CD4-positive, alpha-beta T cell treated with Interleukin-15 for 1 hour (primary cell): ENCODE measurements around the gene ITGB1BP2.
"Not testable (repeated sequence)": the region's sequence is repeated elsewhere in the genome, so short reads cannot be mapped to it uniquely, and the experiment has no call there.

Experiments used
- DNase-seq: peaks from one replicate; pipeline ENCODE4 v3.0.0-alpha.2; 2020

Gene ITGB1BP2

GRCh38 chrX:71301195-71301924, at the start of gene ITGB1BP2:
ITGB1BP2 (plus strand) TSS chrX:71301750; CDS start chrX:71301807, 57 bp downstream.
- no peak for DNase-seq

- DNase-seq = no peak
Observed at GRCh38 chrX:71252221-71252620, 49.3 kb upstream of the ITGB1BP2 start.

- peak; percentile 39 for DNase-seq
Observed at GRCh38 chrX:71253253-71254091, 48.1 kb upstream of the ITGB1BP2 start.

DNA sequence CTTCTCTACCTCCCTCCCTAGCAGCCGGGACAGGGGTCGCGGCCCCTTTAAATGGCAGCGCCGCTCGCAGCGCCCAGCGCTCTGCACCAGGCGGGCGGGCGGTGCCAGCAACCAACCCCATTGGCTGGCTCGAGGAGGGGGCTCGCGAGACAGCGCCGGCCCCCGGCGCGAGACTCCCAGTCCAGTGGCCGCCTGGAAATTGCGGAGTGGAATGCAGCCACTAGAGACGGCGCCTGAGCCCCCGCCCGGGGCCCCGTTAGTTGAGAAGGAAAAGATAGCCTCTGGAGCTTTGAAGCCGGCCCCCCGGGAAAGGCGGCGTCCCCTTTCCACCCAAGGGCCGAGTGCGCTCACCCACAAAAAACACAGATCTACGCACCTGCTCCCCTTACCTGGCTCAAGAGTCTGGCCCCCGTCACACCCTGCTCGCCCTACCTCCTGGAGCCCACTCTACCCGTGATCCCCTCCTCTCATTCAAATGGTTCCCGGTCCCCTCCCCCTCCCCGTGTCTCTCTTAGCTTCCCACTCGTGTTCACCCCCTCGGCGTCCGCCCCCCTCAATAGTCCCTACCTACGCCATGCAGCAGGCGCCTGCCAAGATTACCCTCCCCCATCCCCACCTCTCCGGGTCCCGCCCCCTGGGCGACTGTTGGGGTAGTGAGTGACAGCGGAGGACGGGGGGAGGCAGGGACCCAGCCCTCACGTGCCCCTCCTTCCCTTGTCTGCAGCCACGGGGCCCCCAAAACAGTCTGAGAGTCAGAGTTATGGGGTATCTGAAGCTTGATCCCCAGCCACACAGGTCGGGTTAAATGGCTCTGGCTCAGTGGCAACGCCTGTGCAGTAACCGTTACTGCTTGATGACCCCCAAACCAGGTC, 47.2 kb upstream of the ITGB1BP2 start, which contains the start of gene ZMYM3:
ZMYM3 (minus strand) TSS at position 49 of the 872 bp plus-strand sequence. CDS start 885 bp downstream, outside the sequence.
- DNase-seq = peak; percentile 85

- DNase-seq = no peak
Observed at GRCh38 chrX:71256051-71256450, 45.5 kb upstream of the ITGB1BP2 start.

DNA sequence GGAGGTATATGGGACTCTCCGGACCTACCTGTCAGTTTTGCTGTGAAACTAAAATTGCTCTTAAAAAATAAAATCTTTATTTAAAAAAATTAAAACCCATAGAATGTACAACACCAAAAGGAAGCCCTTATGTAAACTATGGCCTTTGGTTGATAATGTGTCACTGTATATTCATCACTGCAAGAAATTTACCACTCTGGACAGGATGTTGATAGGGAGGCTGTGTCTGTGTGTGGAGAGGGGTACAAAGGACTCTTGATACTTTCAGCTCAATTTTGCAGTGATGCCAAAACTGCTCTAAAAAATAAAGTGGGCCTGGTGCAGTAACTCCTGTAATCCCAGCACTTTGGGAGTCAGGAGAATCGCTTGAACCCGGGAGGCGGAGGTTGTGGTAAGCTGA, 44.7 kb upstream of the ITGB1BP2 start:
- DNase-seq = no peak

DNA sequence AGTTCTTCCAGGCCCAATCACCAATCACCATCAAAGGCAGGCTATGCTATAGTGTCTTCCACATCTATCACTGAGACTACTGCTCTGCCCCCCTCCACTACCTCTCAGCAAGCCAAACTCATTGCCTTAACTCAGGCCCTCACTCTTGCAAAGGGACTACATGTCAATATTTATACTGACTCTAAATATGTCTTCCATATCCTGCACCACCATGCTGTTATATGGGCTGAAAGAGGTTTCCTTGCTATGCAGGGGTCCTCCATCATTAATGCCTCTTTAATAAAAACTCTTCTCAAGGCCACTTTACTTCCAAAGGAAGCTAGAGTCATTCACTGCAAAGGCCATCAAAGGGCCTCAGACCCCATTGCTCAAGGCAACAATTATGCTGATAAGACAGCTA, 32.9 kb upstream of the ITGB1BP2 start:
- not testable (repeated sequence) for DNase-seq

- no peak for DNase-seq
Observed at GRCh38 chrX:71269801-71270395, 31.7 kb upstream of the ITGB1BP2 start.

DNA sequence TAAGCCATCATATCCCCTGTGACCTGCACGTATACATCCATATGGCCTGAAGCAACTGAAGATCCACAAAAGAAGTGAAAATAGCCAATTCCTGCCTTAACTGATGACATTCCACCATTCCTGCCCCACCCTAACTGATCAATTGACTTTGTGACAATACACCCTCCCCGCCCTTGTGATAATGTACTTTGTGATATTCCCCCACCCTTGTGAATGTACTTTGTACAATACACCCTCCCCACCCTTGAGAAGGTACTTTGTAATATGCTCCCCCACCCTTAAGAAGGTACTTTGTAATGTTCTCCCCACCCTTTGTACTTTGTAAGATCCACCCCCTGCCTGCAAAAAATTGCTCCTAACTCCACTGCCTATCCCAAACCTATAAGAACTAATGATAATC, 29.2 kb upstream of the ITGB1BP2 start:
- not testable (repeated sequence) for DNase-seq

GRCh38 chrX:71281300-71281699, 20.2 kb upstream of the ITGB1BP2 start:
- DNase-seq = not testable (repeated sequence)

DNA sequence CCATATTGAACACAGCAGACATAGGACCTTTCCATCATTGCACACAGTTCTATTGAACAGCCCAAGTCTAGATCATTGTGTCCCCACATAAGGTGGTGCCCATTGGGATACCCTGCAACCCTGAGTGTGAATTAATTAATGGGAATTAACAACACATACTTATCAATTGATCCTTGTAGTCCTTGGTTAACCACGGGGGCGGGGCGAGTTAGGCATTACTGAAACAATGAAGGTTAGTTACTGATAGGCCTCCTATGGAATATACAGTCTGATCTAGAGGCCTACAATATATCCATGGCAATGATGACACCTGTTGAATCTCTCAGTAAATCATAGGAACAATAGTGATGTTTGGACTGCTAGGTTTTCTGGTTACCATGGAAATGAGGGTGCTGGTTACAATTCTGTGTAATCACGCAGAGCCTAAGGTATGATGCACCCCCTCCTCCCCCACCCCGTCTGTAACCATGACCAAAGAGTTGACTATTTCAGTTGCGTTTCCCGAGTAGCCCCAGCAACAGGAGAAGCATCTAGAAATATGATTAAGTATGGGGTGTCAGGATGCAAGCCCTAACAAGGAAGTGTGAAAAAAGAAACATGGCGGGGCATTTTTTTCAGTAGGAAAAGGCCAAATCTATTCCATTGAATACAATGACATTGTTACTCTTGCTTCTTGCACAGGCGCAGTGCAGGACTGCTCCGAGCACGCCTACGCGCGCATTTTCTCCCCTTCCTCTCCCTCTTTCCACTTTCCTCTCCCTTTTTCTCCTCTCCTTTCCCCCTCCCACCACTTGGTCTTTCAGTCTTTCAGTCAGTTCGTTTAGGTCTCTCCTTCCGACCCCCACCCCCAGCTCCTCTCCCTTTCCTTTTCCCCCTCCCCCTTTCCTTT, 18.8 kb upstream of the ITGB1BP2 start:
- peak; percentile 65 for DNase-seq

DNA sequence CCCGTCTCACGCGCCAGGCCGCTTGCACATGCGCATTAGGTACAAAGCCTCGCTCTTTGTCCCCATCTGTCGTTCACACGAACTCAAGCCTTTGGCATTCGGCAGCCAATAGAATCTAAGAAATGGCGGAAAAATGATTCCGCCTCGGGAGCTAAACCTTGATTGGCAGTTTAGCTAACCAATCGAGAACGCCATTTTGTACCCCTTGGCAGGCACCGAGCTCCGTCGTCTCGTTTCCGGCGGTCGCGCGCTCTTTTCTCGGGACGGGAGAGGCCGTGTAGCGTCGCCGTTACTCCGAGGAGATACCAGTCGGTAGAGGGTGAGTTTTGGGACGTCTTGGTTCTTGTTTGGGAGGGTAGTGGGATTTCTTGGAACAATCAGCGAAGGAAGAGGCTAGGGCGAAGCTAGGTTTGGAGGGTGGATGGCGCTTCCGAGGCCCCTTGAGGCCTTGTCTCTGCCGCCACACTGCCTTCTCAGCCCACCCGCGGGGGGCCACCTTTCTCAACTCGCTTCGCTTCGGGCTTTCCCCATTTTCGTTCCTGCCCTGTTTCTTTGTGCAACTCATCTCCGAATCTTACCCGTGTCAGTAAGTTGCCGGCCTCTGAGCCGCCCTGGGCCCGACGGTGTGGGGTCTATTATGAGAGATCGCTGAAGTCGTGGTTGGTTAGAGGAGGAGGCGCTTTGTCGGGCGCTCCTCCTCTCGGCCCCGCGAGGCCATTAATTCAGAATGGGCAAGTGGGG, 18.0 kb upstream of the ITGB1BP2 start, which contains the start of gene NONO:
NONO (plus strand) TSS at position 233 of the 741 bp plus-strand sequence. CDS start 7,003 bp downstream, outside the sequence.
- DNase-seq = peak; percentile 92

DNA sequence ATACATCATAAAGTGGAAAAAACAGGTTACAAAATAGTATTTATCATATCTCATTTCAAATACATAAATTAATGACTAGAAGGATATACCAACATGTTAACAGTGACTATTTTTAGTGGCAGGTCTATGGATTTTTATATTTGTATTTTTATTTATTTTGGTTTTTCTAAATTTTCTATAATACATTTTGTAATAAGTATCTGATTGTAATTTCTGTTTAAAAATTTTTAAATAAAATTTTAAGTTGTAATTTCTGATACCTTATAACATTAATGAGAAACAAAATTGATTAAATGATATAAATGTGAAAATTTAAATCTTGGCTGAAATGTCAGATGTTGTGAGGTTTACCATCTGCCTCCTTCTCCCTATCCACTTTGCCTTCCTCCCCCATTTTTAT, 15.6 kb upstream of the ITGB1BP2 start:
- no peak for DNase-seq

- DNase-seq = no peak
Observed at GRCh38 chrX:71291381-71291780, 10.2 kb upstream of the ITGB1BP2 start.

DNA sequence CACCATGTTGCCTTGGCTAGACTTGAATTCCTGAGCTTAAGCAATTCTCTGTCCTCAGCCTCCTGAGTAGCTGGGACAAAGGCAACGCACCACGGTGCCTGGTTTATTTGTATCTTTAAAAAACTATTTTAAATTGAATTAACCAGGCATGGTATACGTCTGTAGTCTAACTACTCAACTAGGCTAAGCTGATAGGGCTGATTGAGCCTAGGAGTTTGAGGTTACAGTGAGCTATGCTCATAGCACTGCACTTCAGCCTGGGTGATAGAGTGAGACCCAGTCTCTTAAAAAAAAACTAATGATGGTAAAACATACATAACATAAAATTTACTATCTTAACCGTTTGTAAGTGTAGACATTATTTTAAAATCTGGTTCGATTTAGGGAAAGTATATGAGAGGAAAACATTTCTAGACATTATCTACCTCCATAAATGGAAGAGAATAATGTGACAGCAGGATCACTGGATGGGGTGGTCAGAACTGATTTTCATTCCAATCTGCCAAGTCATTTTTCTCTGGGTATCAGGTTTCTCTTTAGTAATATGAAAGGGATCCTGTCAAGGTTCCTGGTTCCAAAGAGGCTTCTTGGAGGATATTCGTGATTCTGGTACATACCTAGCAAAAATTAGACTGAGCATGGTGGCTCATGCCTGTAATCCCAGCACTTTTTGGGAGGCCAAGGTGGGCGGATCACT, 8.7 kb upstream of the ITGB1BP2 start:
- no peak for DNase-seq

- DNase-seq = no peak
Observed at GRCh38 chrX:71296806-71297205, 4.7 kb upstream of the ITGB1BP2 start.

DNA sequence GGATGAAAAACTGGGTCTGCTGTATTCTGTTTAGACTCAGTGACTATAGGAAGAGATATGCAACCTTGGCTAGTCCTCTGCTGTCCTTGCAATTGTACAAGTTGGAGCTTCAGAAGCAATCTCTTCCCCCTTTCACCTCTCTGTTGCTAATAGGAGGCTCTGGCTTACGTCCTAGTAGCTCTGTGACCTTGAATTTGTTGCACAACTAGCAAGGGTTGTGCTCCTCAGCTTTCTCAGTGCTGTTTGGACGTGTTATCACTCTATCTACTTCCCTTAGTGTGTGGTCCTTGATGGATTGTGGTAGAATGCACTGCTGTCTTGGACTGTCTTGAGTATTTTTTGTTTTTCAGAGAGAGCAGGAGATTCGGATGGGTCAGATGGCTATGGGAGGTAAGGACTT, 3.4 kb upstream of the ITGB1BP2 start:
- no peak for DNase-seq

- not testable (repeated sequence) for DNase-seq
Observed at GRCh38 chrX:71300064-71300463, 1.5 kb upstream of the ITGB1BP2 start.

- DNase-seq = not testable (repeated sequence)
Observed at GRCh38 chrX:71300495-71300894, 1.1 kb upstream of the ITGB1BP2 start.
